Liver (tissue), 9 donors: Measurements from ENCODE around the gene BAIAP3. TPM values are rescaled to one million over a fixed set of nuclear protein-coding genes. Genes with fewer than 3 reads are reported as not detected.

Experiments
- DNase-seq: peaks from one replicate; pipeline ENCODE4 v3.0.0-alpha.2; 2017; ENCODE audit warnings: low spot score
- H3K27ac ChIP-seq, 2 donors: one replicate each; pipeline ENCODE4 v1.7.0; 2013; ENCODE audit warnings: inconsistent platforms in 2 of 2, low read length in 2 of 2, control low read depth in 1 of 2, low read depth in 1 of 2, mild to moderate bottlenecking in 1 of 2
- H3K27me3 ChIP-seq, 4 donors: one replicate each; pipeline versions ENCODE4 v1.6.1 to v1.7.0; 2013; ENCODE audit warnings: low read length in 3 of 4, inconsistent platforms in 1 of 4, mild to moderate bottlenecking in 1 of 4, moderate library complexity in 1 of 4; ENCODE audit not compliant: control insufficient read depth in 4 of 4, insufficient read depth in 4 of 4
- H3K36me3 ChIP-seq, 4 donors: one replicate each; pipeline versions ENCODE4 v1.6.1 to v1.7.0; 2013; ENCODE audit warnings: low read length in 3 of 4, mild to moderate bottlenecking in 3 of 4, low read depth in 1 of 4, moderate library complexity in 1 of 4; ENCODE audit not compliant: control insufficient read depth in 4 of 4, insufficient read depth in 3 of 4
- H3K4me1 ChIP-seq, 4 donors: one replicate each; pipeline versions ENCODE4 v1.6.1 to v1.7.0; 2013; ENCODE audit warnings: low read length in 3 of 4, mild to moderate bottlenecking in 3 of 4, moderate library complexity in 1 of 4; ENCODE audit not compliant: control insufficient read depth in 4 of 4, insufficient read depth in 4 of 4
- H3K4me3 ChIP-seq, 3 donors: one replicate each; pipeline versions ENCODE4 v1.6.1 to v1.7.0; 2013; ENCODE audit warnings: low read length in 3 of 3, control low read depth in 1 of 3, low read depth in 1 of 3, mild to moderate bottlenecking in 1 of 3
- H3K9ac ChIP-seq, 2 donors: one replicate each; pipeline ENCODE4 v1.7.0; 2013; ENCODE audit warnings: low read length in 2 of 2, mild to moderate bottlenecking in 2 of 2, moderate library complexity in 2 of 2, control low read depth in 1 of 2, low read depth in 1 of 2
- H3K9me3 ChIP-seq, 4 donors: one replicate each; pipeline versions ENCODE4 v1.6.1 to v1.7.0; 2013; ENCODE audit warnings: low read length in 3 of 4; ENCODE audit not compliant: control insufficient read depth in 4 of 4
- EGR1 ChIP-seq, 2 donors: IDR thresholded peaks; 2 replicates each; pipeline ENCODE4 v1.6.1; 2016 to 2018; ENCODE audit warnings: antibody characterized with exemption in 2 of 2, low read depth in 2 of 2
- FOXA1 ChIP-seq: IDR thresholded peaks from 2 replicates; pipeline ENCODE4 v1.6.1; 2016; ENCODE audit warnings: antibody characterized with exemption
- FOXA2 ChIP-seq: IDR thresholded peaks from 2 replicates; pipeline ENCODE4 v1.6.1; 2016; ENCODE audit warnings: antibody characterized with exemption
- HNF4A ChIP-seq, 2 donors: conservative IDR thresholded peaks; 2 replicates each; pipeline ENCODE4 v1.6.1; 2016; ENCODE audit warnings: antibody characterized with exemption in 2 of 2, mild to moderate bottlenecking in 2 of 2
- HNF4G ChIP-seq: IDR thresholded peaks from 2 replicates; pipeline ENCODE4 v1.6.1; 2016; ENCODE audit warnings: antibody characterized with exemption
- JUND ChIP-seq, 2 donors: IDR thresholded peaks; 2 replicates each; pipeline ENCODE4 v1.6.1; 2016; ENCODE audit warnings: antibody characterized with exemption in 2 of 2
- NR2F2 ChIP-seq: IDR thresholded peaks from 2 replicates; pipeline ENCODE4 v1.6.1; 2016; ENCODE audit warnings: antibody characterized with exemption
- RAD21 ChIP-seq, 2 donors: IDR thresholded peaks; 2 replicates each; pipeline ENCODE4 v1.6.1; 2016; ENCODE audit warnings: antibody characterized with exemption in 2 of 2, mild to moderate bottlenecking in 2 of 2
- SP1 ChIP-seq: IDR thresholded peaks from 2 replicates; pipeline ENCODE4 v1.6.1; 2018; ENCODE audit warnings: antibody characterized with exemption, mild to moderate bottlenecking
- TAF1 ChIP-seq: conservative IDR thresholded peaks from 2 replicates; pipeline ENCODE4 v1.6.1; 2016; ENCODE audit warnings: antibody characterized with exemption, mild to moderate bottlenecking
- YY1 ChIP-seq: IDR thresholded peaks from 2 replicates; pipeline ENCODE4 v1.6.1; 2016; ENCODE audit warnings: antibody characterized with exemption, mild to moderate bottlenecking
- WGBS: extraction: QIAGEN DNeasy Blood & Tissue Kit; methylation state at CpG from one replicate; pipeline ENCODE4 v1.1.7; 2013; 5-methylcytosine and 5-hydroxymethylcytosine counted together
- polyA plus RNA-seq, 2 donors: library from polyadenylated mRNA; stranded (reverse) in 1 of 2; unstranded in 1 of 2; fragments of 200-250 nt in 1 of 2; fragments of >200 nt in 1 of 2; fragmentation: Nextera tagmentation in 1 of 2; extraction: Ambion mirVana in 1 of 2; gene quantifications; one replicate each; pipeline versions ENCODE4 v1.2.1 to v1.2.3, GENCODE V29; 2013 to 2015
- total RNA-seq, 2 donors: library from RNA; depleted of rRNA; stranded (reverse); fragments of >200 nt; gene quantifications; one replicate each; pipeline ENCODE4 v1.2.3, GENCODE V29; 2014
- TF ChIP-seq, protein P1 (sequence below): IDR thresholded peaks from 2 replicates; pipeline ENCODE4 v1.6.1; 2016; ENCODE audit warnings: antibody characterized with exemption
- TF ChIP-seq, protein P2 (sequence below): IDR thresholded peaks from 2 replicates; pipeline ENCODE4 v1.6.1; 2016; ENCODE audit warnings: antibody characterized with exemption
- TF ChIP-seq, protein P3 (sequence below): IDR thresholded peaks from 2 replicates; pipeline ENCODE4 v1.6.1; 2016; ENCODE audit warnings: antibody characterized with exemption
- donor health status: healthy.
- donor health status: healthy.
- donor health status: healthy.
- donor health status: healthy.
- donor health status: healthy.

BAIAP3 gene
- total and polyA plus RNA-seq, 4 donors = 1.6 to 3.8 (median 2.6) TPM

DNA sequence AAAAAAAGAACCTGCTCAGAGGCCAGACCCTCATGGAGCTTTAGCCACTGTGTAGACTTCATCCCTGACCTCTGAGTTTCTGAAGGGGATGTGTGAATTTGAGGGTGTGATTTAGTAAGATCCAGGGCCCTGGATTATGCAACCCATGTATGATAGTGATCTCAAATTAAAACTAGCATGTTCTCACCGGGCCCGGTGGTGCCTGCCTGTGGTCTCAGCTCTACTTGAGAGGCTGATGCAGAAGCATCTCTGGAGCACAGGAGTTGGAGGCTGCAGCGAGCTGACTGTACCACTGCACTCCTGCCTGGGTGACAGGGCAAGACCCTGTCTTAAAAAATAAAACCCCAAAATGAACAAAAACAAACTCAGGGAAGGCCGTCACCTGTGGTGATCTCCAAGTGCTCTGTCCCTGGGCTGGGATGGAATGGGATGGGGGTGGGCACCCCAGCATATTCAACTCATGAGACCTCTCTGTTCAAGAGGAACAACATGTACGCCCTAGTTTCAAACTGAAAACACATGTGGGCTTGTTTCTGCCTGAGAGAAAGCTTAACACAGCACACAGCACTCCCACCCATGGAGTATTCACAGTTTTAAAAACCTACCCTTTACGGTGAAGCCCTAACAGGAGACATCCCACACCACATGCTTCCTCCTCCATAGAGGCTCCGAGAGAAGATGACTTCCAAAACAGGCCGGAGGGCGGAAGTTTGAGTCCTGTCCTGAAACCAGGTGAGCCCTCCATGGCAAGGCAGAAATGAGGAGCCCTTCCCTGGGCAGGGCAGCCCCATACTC, 48.4 kb downstream of the BAIAP3 start:
- Histone ChIP-seq H3K27me3 (no peaks in the 10 kb centered on the region), H3K4me1 (peaks cover 6 to 19% (median 14%) of the 10 kb centered on the region in 4 donors), H3K9ac (no peak overlapping the region), H3K4me3 (no peak overlapping the region), H3K27ac (no peak overlapping the region), H3K9me3 (no peaks in the 10 kb centered on the region), H3K36me3 (peaks cover 3 to 25% (median 5%) of the 10 kb centered on the region in 4 donors)
- no peak for DNase-seq
- WGBS = 92% methylated on average over 9 of the region's 9 CpGs
- no peak for TF ChIP-seq HNF4G
- TF ChIP-seq FOXA2 = no peak

DNA sequence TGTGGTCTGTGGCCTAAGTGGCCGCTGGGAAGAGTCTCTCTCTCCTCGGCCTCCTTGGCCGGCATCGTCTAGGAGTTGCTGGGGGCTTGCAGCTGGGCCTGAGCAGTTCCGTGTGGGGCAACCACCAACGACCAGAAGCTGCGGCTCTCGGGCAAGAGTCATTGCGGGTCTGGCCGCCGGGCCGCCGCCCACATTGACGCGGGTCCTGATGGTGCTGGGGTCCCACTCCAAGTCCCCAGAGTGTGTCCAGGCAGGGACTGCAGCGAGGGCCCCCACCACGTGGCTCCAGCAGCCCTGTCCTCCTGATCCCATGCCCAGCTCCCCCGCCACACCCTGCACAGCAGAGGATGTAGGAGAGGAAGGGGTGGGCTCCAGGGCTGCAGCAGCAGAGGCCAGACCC, 50.1 kb downstream of the BAIAP3 start:
- 96% methylated on average over 18 of the region's 18 CpGs for WGBS
- Histone ChIP-seq H3K9ac (no peak overlapping the region), H3K36me3 (peaks cover 3 to 34% (median 5%) of the 10 kb centered on the region in 4 donors), H3K27ac (no peak overlapping the region), H3K27me3 (no peaks in the 10 kb centered on the region), H3K4me1 (peaks cover 4 to 14% (median 8%) of the 10 kb centered on the region in 4 donors), H3K4me3 (no peak overlapping the region), H3K9me3 (no peaks in the 10 kb centered on the region)
- DNase-seq = no peak
- TF ChIP-seq RAD21 (IDR thresholded peaks at IDR 0.05) = no peak
- TF ChIP-seq JUND (IDR thresholded peaks at IDR 0.05) = no peak
- TF ChIP-seq, protein P1, sequence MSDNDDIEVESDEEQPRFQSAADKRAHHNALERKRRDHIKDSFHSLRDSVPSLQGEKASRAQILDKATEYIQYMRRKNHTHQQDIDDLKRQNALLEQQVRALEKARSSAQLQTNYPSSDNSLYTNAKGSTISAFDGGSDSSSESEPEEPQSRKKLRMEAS = no peak
- no peak for TF ChIP-seq EGR1 (IDR thresholded peaks at IDR 0.05; ENCODE audit: low read depth in 2 of 2)
- no peak for TF ChIP-seq FOXA1
- TF ChIP-seq HNF4A (conservative IDR thresholded peaks at IDR 0.05) = no peak
- TF ChIP-seq HNF4G = no peak
- TF ChIP-seq, protein P2, sequence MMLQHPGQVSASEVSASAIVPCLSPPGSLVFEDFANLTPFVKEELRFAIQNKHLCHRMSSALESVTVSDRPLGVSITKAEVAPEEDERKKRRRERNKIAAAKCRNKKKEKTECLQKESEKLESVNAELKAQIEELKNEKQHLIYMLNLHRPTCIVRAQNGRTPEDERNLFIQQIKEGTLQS = no peak
- TF ChIP-seq, protein P3, sequence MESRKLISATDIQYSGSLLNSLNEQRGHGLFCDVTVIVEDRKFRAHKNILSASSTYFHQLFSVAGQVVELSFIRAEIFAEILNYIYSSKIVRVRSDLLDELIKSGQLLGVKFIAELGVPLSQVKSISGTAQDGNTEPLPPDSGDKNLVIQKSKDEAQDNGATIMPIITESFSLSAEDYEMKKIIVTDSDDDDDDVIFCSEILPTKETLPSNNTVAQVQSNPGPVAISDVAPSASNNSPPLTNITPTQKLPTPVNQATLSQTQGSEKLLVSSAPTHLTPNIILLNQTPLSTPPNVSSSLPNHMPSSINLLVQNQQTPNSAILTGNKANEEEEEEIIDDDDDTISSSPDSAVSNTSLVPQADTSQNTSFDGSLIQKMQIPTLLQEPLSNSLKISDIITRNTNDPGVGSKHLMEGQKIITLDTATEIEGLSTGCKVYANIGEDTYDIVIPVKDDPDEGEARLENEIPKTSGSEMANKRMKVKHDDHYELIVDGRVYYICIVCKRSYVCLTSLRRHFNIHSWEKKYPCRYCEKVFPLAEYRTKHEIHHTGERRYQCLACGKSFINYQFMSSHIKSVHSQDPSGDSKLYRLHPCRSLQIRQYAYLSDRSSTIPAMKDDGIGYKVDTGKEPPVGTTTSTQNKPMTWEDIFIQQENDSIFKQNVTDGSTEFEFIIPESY = no peak
- no peak for TF ChIP-seq TAF1
- TF ChIP-seq FOXA2 = no peak
- TF ChIP-seq SP1 = no peak
- TF ChIP-seq NR2F2 = no peak
- TF ChIP-seq YY1 = no peak

DNA sequence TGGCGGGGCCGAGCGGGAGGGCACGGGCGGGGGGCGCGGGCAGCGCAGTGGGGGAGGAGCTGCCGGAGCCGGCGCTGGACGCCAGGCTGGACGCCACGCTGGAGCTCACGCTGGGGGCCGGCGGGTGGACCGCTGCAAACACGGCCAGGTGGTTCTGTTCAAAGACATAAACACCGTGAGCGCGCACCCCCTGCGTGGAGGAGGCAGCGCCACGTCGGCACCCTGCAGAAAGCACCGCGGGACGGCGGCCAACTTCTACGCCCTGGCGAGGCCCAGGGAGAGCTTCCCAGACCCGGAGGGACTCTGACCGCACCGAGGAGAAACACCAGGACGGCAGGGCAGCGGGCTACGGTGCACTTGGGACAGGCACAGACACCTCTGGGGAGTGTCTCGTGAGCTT, 51.8 kb downstream of the BAIAP3 start:
- Histone ChIP-seq H3K36me3 (peaks cover 5 to 48% (median 10%) of the 10 kb centered on the region in 4 donors), H3K9ac (no peak overlapping the region), H3K27me3 (no peaks in the 10 kb centered on the region), H3K4me1 (no peaks in the 10 kb centered on the region), H3K27ac (no peak overlapping the region), H3K9me3 (no peaks in the 10 kb centered on the region), H3K4me3 (no peak overlapping the region)
- DNase-seq = no peak
- TF ChIP-seq RAD21 (IDR thresholded peaks at IDR 0.05) = no peak
- no peak for TF ChIP-seq FOXA1
- no peak for TF ChIP-seq FOXA2
- TF ChIP-seq, protein P2 = no peak
- TF ChIP-seq SP1 = no peak
- TF ChIP-seq, protein P1 = no peak
- WGBS = 97% methylated on average over 39 of the region's 39 CpGs
